ENCODE results near the gene PRKCB.
A peak's percentile ranks its signal among the peaks of the same experiment; 100 is the strongest.

Gene PRKCB

DNA sequence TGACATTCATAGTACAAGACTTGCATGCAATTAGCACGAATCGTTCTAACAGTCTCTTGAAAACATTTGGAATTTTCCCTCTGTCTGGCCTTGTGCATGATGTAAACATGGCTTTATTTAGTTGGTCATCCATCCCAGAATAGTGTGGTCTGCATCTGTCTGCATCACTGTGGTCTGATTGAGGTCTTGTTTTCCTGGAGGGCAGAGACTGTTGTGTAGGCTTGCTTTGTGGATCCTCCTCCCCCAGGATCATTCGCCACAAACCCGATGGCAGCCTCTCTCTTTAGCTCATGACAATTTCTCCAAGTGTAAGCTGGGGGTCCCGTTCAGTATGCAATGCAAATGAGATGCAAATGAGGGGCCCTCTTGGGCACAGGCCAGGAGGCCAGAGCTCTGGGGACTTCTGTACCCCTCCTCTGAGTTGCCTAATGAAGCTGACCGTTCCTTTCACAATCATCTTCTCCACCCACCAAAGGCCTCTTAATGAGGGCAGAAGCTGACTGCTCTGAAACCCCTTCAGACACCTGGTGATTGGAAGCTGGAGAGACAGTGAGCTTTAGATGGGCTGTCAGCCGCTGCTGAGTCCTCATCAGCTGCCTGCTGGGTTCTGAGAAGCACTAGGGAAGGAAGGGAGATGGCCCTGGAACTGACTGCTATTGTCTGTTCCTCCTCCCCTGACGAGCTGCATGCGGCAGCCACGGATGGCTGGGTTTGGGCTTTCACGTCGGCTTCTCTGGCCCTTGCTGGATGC lies 219.1 kb downstream of the PRKCB start:
- Histone ChIP-seq H3K27me3 (ENCODE audit: low read depth, low read length) (peaks cover 43% of the 10 kb centered on the region), H3K79me2 (ENCODE audit: low read length) (no peaks in the 10 kb centered on the region), H3K4me1 (ENCODE audit: low read length) (no peaks in the 10 kb centered on the region), H3K27ac (ENCODE audit: low read length) (no peak overlapping the region), H3K36me3 (replicated peaks; ENCODE audit: low read depth, low read length) (no peaks in the 10 kb centered on the region), H4K20me1 (ENCODE audit: insufficient read depth, low read length) (no peaks in the 10 kb centered on the region), H3K9me3 (ENCODE audit: insufficient read depth, low read length) (no peaks in the 10 kb centered on the region), H3K9ac (ENCODE audit: low read length) (no peak overlapping the region), H2AFZ (ENCODE audit: low read depth, low read length) (no peak overlapping the region), H3K4me2 (ENCODE audit: low read length) (no peak overlapping the region), H3K4me3 (ENCODE audit: low read length) (no peak overlapping the region)
- TF ChIP-seq EZH2phosphoT487 (IDR thresholded peaks at IDR 0.05; ENCODE audit: low read depth): no peak
- TF ChIP-seq, protein P1, sequence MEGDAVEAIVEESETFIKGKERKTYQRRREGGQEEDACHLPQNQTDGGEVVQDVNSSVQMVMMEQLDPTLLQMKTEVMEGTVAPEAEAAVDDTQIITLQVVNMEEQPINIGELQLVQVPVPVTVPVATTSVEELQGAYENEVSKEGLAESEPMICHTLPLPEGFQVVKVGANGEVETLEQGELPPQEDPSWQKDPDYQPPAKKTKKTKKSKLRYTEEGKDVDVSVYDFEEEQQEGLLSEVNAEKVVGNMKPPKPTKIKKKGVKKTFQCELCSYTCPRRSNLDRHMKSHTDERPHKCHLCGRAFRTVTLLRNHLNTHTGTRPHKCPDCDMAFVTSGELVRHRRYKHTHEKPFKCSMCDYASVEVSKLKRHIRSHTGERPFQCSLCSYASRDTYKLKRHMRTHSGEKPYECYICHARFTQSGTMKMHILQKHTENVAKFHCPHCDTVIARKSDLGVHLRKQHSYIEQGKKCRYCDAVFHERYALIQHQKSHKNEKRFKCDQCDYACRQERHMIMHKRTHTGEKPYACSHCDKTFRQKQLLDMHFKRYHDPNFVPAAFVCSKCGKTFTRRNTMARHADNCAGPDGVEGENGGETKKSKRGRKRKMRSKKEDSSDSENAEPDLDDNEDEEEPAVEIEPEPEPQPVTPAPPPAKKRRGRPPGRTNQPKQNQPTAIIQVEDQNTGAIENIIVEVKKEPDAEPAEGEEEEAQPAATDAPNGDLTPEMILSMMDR (IDR thresholded peaks at IDR 0.05; ENCODE audit: low read depth, low read length): no peak

DNA sequence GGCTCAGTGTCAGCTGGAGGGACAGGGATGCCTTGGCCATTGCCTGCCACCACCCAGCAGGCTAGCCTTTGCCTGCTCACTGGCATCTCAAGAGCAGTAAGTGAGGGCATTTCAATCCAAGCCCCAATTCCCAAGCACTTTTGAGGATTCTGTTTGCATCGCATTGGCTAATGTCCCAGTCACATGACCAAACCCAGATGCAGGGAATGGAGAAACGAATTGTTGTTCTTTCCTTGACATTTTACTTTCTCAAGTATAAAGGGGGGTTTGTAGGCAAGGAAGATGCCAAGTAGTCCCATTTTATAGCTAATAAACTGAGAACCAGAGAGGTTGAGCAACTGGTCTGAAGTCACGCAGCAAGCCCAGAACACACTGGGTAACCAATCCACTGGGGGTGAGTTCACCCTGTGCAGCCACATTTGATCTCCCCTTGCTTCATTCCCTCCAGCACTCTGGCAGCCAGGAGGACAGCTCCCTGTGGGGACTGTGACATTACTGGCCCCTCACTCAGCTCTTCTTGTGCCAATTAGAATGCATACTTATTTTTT lies 226.6 kb downstream of the PRKCB start:
- no peak for TF ChIP-seq EZH2phosphoT487 (IDR thresholded peaks at IDR 0.05; ENCODE audit: low read depth)
- TF ChIP-seq, protein P1 (IDR thresholded peaks at IDR 0.05; ENCODE audit: low read depth, low read length): no peak
- H3K79me2 ChIP-seq (ENCODE audit: low read length): no peaks in the 10 kb centered on the region
- no peak overlapping the region for H3K4me2 ChIP-seq (ENCODE audit: low read length)

DNA sequence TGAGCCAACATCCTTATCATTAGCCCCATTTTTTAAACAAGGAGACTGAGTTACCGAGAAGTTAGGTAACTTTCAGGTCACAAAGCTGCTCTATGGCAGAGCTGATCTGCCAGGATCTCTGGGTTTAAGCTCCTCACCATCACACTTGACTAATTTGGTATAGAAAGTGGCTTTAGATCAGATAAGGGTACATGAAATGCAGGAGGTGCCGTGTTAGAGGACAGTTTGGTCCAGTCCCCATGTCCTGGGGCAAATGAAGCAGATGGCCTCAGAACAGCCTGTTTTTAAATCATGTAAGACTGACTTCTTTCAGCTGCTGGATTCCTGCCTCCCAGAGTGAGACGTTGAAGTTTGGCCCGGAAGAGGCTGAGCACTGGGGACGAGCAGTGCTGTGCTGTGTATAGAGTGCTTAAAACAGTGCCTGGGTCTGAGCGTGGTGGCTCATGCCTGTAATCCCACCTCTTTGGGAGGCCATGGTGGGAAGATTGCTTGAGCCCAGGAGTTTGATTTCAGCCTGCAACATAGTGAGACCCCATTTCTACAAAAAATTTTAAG lies 233.3 kb downstream of the PRKCB start:
- H3K4me3 ChIP-seq (ENCODE audit: low read length): no peak overlapping the region
- H3K79me2 ChIP-seq (ENCODE audit: low read length): no peaks in the 10 kb centered on the region
- H3K4me2 ChIP-seq (ENCODE audit: low read length): no peak overlapping the region
- TF ChIP-seq, protein P1 (IDR thresholded peaks at IDR 0.05; ENCODE audit: low read depth, low read length): no peak
- no peak for TF ChIP-seq EZH2phosphoT487 (IDR thresholded peaks at IDR 0.05; ENCODE audit: low read depth)
- H3K9ac ChIP-seq (ENCODE audit: low read length): no peak overlapping the region
- no peaks in the 10 kb centered on the region for H3K36me3 ChIP-seq (replicated peaks; ENCODE audit: low read depth, low read length)
- H3K27me3 ChIP-seq (ENCODE audit: low read depth, low read length): peaks cover 17% of the 10 kb centered on the region; the same call in 1 of the 2 replicates
- H2AFZ ChIP-seq (ENCODE audit: low read depth, low read length): no peak overlapping the region
- H4K20me1 ChIP-seq (ENCODE audit: insufficient read depth, low read length): no peaks in the 10 kb centered on the region
- H3K4me1 ChIP-seq (ENCODE audit: low read length): peaks cover 25% of the 10 kb centered on the region
- H3K27ac ChIP-seq (ENCODE audit: low read length): no peak overlapping the region
- H3K9me3 ChIP-seq (ENCODE audit: insufficient read depth, low read length): no peaks in the 10 kb centered on the region

More for the DNA sequence above, 226.6 kb downstream of the PRKCB start:
- Histone ChIP-seq H3K9me3 (ENCODE audit: insufficient read depth, low read length) (no peaks in the 10 kb centered on the region), H3K27me3 (ENCODE audit: low read depth, low read length) (peaks cover 49% of the 10 kb centered on the region), H3K9ac (ENCODE audit: low read length) (no peak overlapping the region), H3K4me3 (ENCODE audit: low read length) (no peak overlapping the region), H2AFZ (ENCODE audit: low read depth, low read length) (no peak overlapping the region), H3K27ac (ENCODE audit: low read length) (no peak overlapping the region), H3K36me3 (replicated peaks; ENCODE audit: low read depth, low read length) (no peaks in the 10 kb centered on the region), H3K4me1 (ENCODE audit: low read length) (no peaks in the 10 kb centered on the region), H4K20me1 (ENCODE audit: insufficient read depth, low read length) (no peaks in the 10 kb centered on the region)

DNA sequence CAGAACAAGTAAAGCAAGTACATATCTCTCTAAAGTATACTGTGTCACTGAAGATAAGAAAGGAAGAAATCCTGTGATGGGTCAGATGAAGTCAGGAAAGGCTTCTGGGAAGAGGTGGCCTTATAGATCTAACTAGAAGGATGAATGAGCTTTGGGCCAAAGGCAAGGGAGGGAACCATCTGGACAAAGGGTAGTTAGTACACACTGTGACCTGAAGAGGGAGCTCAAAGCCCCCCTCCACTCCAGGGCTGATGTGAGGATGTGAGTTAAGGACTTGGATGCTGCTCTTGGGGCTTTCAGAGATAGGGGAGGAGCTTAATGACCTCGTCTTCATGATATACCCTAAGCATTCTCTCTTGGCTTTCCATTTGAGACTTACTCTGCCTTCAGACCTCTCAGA lies 235.1 kb downstream of the PRKCB start:
- TF ChIP-seq EZH2phosphoT487 (IDR thresholded peaks at IDR 0.05; ENCODE audit: low read depth): no peak
- TF ChIP-seq, protein P1 (IDR thresholded peaks at IDR 0.05; ENCODE audit: low read depth, low read length): peak; percentile 85
- H3K4me2 ChIP-seq (ENCODE audit: low read length): no peak overlapping the region
- no peak overlapping the region for H3K4me3 ChIP-seq (ENCODE audit: low read length)
- H3K27ac ChIP-seq (ENCODE audit: low read length): no peak overlapping the region
- peaks cover 34% of the 10 kb centered on the region for H3K4me1 ChIP-seq (ENCODE audit: low read length)
- no peaks in the 10 kb centered on the region for H3K36me3 ChIP-seq (replicated peaks; ENCODE audit: low read depth, low read length)
- H3K9ac ChIP-seq (ENCODE audit: low read length): no peak overlapping the region
- no peak overlapping the region for H2AFZ ChIP-seq (ENCODE audit: low read depth, low read length)
- no peaks in the 10 kb centered on the region for H3K9me3 ChIP-seq (ENCODE audit: insufficient read depth, low read length)
- H3K79me2 ChIP-seq (ENCODE audit: low read length): no peaks in the 10 kb centered on the region
- peaks cover 14% of the 10 kb centered on the region; the same call in 1 of the 2 replicates for H3K27me3 ChIP-seq (ENCODE audit: low read depth, low read length)
- H4K20me1 ChIP-seq (ENCODE audit: insufficient read depth, low read length): no peaks in the 10 kb centered on the region

Measured in OCI-LY3 (cell line).